HEK293 (cell line): ENCODE data around the gene EDA.

Source experiments
- KLF10 ChIP-seq: fragments of 450-650 bp; IDR thresholded peaks from 2 replicates; pipeline ENCODE4 v1.5.1; 2018; ENCODE audit warnings: missing biosample characterization, mild to moderate bottlenecking, missing genetic modification characterization
- MEIS1 ChIP-seq: sonication (generic); formaldehyde crosslinking; IDR thresholded peaks from 2 replicates; pipeline ENCODE4 v1.8.1; 2022; ENCODE audit warnings: missing genetic modification reagents, mild to moderate bottlenecking, borderline replicate concordance
- YY1 ChIP-seq: fragments of 450-650 bp; formaldehyde crosslinking; IDR thresholded peaks from 2 replicates; pipeline ENCODE4 v1.5.1; 2018; ENCODE audit warnings: missing biosample characterization, missing genetic modification characterization
- ZEB2 ChIP-seq: fragments of 450-650 bp; formaldehyde crosslinking; IDR thresholded peaks from 2 replicates; pipeline ENCODE4 v1.5.1; 2016; ENCODE audit warnings: missing biosample characterization, missing genetic modification characterization
- ZNF132 ChIP-seq: fragments of 450-650 bp; formaldehyde crosslinking; IDR thresholded peaks from 2 replicates; pipeline ENCODE4 v1.5.1; 2017; ENCODE audit warnings: missing biosample characterization, missing genetic modification characterization, borderline replicate concordance
- ZNF214 ChIP-seq: fragments of 450-650 bp; formaldehyde crosslinking; IDR thresholded peaks from 2 replicates; pipeline ENCODE4 v1.5.1; 2017; ENCODE audit warnings: missing biosample characterization, mild to moderate bottlenecking, missing genetic modification characterization, borderline replicate concordance
- ZNF311 ChIP-seq: fragments of 450-650 bp; formaldehyde crosslinking; IDR thresholded peaks from 2 replicates; pipeline ENCODE4 v1.5.1; 2017; ENCODE audit warnings: missing biosample characterization, missing genetic modification characterization, borderline replicate concordance
- ZNF513 ChIP-seq: fragments of 450-650 bp; IDR thresholded peaks from 2 replicates; pipeline ENCODE4 v1.5.1; 2018; ENCODE audit warnings: missing biosample characterization, missing genetic modification characterization
- TF ChIP-seq, protein P1 (sequence below): fragments of 450-650 bp; formaldehyde crosslinking; IDR thresholded peaks from 2 replicates; pipeline ENCODE4 v1.5.1; 2016; ENCODE audit warnings: missing biosample characterization, missing genetic modification characterization
- TF ChIP-seq, protein P2 (sequence below): fragments of 450-650 bp; formaldehyde crosslinking; IDR thresholded peaks from 2 replicates; pipeline ENCODE4 v1.5.1; 2016; ENCODE audit warnings: missing biosample characterization, missing genetic modification characterization
- TF ChIP-seq, protein P3 (sequence below): fragments of 450-650 bp; formaldehyde crosslinking; IDR thresholded peaks from 2 replicates; pipeline ENCODE4 v1.5.1; 2016; ENCODE audit warnings: missing biosample characterization, missing genetic modification characterization

DNA sequence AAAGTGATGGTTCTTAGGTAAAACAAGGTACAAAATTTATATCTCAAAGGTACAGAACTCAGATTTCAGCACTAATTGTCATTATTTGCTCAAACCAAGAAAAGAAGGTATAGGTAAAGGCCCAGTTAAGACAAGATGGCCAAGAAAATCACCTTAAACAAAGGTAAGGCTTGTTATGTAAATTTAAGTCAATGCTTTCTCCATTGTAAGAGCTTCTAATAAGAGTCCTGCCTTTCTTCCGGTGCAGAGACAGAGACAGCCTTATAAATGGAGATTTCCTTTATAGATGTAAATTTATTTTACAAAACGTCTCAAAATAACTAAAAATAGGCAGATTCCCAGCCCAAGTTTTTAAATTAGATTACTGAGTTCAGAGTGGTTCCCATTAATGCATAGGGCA is 89.9 kb downstream of the EDA start:
- TF ChIP-seq ZNF214 (tag by site-specific recombination) (no peak), ZNF132 (no peak), YY1 (tag by site-specific recombination) (no peak), KLF10 (tag by site-specific recombination) (no peak), ZNF311 (tag by site-specific recombination) (no peak), MEIS1 (CRISPR knock-in tag) (no peak), ZEB2 (tag by site-specific recombination) (no peak), ZNF513 (tag by site-specific recombination) (no peak)
- TF ChIP-seq, protein P1, sequence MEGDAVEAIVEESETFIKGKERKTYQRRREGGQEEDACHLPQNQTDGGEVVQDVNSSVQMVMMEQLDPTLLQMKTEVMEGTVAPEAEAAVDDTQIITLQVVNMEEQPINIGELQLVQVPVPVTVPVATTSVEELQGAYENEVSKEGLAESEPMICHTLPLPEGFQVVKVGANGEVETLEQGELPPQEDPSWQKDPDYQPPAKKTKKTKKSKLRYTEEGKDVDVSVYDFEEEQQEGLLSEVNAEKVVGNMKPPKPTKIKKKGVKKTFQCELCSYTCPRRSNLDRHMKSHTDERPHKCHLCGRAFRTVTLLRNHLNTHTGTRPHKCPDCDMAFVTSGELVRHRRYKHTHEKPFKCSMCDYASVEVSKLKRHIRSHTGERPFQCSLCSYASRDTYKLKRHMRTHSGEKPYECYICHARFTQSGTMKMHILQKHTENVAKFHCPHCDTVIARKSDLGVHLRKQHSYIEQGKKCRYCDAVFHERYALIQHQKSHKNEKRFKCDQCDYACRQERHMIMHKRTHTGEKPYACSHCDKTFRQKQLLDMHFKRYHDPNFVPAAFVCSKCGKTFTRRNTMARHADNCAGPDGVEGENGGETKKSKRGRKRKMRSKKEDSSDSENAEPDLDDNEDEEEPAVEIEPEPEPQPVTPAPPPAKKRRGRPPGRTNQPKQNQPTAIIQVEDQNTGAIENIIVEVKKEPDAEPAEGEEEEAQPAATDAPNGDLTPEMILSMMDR: no peak
- TF ChIP-seq, protein P2, sequence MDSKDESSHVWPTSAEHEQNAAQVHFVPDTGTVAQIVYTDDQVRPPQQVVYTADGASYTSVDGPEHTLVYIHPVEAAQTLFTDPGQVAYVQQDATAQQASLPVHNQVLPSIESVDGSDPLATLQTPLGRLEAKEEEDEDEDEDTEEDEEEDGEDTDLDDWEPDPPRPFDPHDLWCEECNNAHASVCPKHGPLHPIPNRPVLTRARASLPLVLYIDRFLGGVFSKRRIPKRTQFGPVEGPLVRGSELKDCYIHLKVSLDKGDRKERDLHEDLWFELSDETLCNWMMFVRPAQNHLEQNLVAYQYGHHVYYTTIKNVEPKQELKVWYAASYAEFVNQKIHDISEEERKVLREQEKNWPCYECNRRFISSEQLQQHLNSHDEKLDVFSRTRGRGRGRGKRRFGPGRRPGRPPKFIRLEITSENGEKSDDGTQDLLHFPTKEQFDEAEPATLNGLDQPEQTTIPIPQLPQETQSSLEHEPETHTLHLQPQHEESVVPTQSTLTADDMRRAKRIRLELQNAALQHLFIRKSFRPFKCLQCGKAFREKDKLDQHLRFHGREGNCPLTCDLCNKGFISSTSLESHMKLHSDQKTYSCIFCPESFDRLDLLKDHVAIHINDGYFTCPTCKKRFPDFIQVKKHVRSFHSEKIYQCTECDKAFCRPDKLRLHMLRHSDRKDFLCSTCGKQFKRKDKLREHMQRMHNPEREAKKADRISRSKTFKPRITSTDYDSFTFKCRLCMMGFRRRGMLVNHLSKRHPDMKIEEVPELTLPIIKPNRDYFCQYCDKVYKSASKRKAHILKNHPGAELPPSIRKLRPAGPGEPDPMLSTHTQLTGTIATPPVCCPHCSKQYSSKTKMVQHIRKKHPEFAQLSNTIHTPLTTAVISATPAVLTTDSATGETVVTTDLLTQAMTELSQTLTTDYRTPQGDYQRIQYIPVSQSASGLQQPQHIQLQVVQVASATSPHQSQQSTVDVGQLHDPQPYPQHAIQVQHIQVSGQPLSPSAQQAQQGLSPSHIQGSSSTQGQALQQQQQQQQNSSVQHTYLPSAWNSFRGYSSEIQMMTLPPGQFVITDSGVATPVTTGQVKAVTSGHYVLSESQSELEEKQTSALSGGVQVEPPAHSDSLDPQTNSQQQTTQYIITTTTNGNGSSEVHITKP (tag by site-specific recombination): no peak
- TF ChIP-seq, protein P3, sequence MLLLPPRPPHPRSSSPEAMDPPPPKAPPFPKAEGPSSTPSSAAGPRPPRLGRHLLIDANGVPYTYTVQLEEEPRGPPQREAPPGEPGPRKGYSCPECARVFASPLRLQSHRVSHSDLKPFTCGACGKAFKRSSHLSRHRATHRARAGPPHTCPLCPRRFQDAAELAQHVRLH: no peak
